Panc1 (cell line): ENCODE measurements around the gene ALPL.

Experiments
- POLR2AphosphoS5 ChIP-seq: IDR thresholded peaks from 2 replicates; pipeline ENCODE4 v1.6.1; 2012; ENCODE audit warnings: mild to moderate bottlenecking, low read depth, low read length, moderate library complexity
- REST ChIP-seq, 2 experiments: IDR thresholded peaks; 2 replicates each; pipeline ENCODE4 v1.6.1; 2011 to 2012; ENCODE audit warnings: low read depth in 2 of 2, control low read depth in 1 of 2, low read length in 1 of 2, mild to moderate bottlenecking in 1 of 2, moderate library complexity in 1 of 2; ENCODE audit not compliant: insufficient read depth in 1 of 2
- TF ChIP-seq, protein P1 (sequence below): fragments of 450-650 bp; IDR thresholded peaks from 2 replicates; pipeline ENCODE4 v1.5.1; 2017; ENCODE audit warnings: mild to moderate bottlenecking

GRCh38 chr1:21610027-21610426 lies 100.8 kb downstream of the ALPL start:
- TF ChIP-seq, protein P1, sequence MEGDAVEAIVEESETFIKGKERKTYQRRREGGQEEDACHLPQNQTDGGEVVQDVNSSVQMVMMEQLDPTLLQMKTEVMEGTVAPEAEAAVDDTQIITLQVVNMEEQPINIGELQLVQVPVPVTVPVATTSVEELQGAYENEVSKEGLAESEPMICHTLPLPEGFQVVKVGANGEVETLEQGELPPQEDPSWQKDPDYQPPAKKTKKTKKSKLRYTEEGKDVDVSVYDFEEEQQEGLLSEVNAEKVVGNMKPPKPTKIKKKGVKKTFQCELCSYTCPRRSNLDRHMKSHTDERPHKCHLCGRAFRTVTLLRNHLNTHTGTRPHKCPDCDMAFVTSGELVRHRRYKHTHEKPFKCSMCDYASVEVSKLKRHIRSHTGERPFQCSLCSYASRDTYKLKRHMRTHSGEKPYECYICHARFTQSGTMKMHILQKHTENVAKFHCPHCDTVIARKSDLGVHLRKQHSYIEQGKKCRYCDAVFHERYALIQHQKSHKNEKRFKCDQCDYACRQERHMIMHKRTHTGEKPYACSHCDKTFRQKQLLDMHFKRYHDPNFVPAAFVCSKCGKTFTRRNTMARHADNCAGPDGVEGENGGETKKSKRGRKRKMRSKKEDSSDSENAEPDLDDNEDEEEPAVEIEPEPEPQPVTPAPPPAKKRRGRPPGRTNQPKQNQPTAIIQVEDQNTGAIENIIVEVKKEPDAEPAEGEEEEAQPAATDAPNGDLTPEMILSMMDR: no peak
- TF ChIP-seq POLR2AphosphoS5: no peak
- TF ChIP-seq REST (IDR thresholded peaks at IDR 0.05; ENCODE audit: insufficient read depth in 1 of 2, low read depth in 2 of 2, low read length in 1 of 2): no peak
